GM18508 (cell line): ENCODE results near the gene MGAT4C.
"Not testable (repeated sequence)": the region's sequence is repeated elsewhere in the genome, so short reads cannot be mapped to it uniquely, and the experiment has no call there.

Source experiments
- ATAC-seq: cut with Tn5 transposase; IDR thresholded peaks from one replicate; pipeline ENCODE4 v1.9.1; 2021; ENCODE audit warnings: moderate number of reproducible peaks; ENCODE audit not compliant: insufficient read depth, unreplicated experiment

The MGAT4C gene

DNA sequence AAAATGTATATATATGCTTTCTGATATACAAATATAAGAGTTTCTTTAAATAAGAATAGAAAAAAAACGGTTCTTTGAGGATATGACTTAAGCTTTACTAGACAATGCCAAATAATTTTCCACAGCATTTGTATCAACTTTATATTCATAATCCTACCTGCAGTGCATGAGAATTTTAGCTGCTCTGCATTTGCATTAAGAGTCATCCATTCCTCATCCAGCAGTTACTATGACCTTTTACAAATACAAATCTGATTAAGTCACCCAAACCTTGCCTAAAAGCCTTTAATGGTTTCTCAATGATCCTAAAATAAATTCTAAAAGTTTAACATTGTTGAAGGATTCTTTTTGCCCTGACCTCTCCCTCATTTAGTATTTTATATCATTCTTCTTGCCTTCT lies 116.5 kb downstream of the MGAT4C start:
- ATAC-seq = no peak

DNA sequence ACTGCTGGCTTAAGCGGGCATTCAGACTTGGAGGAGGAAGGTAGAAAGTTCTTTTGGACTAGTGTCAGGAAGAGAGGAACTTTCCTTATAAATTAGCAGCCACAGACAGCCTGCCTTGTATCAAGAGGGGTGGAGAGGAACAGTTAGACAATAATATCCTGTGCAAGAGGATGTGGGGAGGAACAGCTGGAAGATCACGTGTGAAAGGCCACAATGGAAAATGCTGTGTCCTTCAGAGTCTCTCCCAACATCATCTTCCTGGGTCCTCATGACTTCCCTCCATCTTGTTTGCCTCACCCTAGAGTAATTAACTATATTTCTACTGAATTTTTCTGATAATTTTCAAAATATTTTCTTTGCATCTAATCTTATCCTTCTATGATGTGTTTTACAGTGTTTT lies 117.4 kb downstream of the MGAT4C start:
- no peak for ATAC-seq

DNA sequence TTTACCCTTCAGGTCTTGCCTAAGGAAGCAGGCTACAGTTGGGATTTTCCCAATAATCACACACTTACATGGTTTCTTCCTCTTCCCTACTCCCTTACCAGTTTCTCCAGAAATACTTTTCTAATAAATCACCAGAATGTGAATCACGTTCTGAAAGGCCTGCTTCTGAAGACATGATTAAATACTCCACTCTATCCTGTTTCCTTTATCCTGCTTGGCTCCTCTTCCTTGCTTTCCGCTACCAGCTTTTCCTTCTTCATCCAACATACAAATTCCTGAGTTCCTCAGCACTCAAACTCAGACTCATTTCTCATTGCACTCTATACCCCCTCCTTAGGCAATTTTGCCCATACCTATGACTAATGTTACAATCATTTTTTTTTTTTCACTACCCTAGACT lies 118.3 kb downstream of the MGAT4C start:
- ATAC-seq = no peak

DNA sequence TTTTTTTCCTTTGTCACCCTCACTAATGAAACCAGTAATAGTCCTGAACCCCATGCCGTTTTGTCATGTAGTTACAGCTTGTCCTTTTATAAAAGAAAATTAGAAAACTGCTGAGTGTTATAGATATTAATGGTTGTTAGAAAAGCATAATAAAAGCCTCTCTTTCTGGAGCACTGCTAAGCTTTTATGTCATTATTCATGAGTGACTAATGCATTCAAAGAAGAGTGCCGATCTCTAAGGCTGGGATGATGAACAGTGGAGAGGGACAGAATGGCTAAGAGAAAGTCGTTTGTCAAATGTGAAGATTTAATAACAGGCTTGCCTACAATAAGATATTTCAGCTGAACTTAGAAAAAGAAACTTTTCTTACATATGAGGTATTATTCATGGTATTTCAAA lies 121.6 kb downstream of the MGAT4C start:
- no peak for ATAC-seq

DNA sequence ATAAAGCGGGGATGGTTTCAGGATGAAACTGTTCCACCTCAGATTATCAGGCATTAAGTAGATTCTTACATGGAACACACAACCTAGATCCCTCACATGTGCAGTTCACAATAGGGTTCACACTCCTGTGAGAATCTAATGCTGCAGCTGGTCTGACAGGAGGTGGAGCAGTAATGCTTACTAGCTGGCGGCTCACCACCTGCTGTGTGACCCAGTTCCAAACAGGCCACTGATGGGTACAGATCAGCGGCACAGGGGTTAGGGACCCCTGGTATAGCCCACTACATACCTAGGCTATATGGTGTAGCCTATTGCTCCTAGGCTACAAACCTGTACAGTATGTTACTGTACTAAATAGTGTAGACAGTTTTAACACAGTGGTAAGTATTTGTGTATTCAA lies 129.3 kb downstream of the MGAT4C start:
- not testable (repeated sequence) for ATAC-seq

DNA sequence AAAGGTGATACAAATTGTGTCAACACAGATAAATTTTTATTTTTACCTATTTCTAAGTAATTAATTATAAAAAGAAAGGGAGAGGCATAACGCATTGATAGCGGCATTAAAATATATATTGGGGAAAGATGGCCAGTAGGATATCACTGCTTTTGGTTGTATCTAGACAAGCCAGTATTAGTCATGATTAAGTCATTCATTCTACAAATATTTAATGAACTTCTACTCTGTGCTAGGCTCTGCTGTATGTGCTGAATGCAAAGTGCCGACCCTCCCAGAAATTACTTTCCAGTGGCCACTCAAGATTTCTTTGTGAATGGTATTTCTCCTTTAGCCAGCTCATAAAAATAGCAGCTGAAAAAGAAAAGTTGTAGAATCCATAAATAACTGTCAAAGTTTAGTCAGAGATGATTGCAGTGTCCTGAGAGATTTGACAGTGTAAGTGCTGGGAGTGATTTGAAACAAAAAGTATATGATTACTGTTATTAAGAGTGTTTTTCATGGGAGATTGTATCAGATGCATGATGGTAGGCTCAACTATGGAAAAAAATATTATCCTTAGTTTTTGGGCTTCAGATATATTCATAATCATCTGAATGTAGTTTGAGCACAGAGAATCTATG lies 133.2 kb downstream of the MGAT4C start:
- no peak for ATAC-seq

DNA sequence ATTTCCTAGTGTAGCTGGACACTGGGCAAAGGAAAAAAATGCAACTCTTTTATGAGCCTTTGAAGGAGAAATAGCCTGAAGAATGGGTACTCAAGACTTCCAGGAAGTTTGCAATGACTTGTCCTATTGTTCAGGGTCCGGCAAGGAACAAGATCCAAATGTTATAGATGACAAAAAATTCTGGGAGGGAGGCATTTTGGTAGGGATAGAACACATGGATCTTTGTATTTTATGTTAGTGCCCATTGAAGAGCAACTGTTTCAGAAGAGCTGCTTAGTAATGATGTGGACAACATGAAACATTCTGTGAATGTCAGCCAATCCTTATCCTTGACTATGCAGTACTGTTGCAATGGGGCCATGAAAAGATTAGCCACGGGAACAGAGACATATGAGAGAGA lies 138.0 kb downstream of the MGAT4C start:
- no peak for ATAC-seq

DNA sequence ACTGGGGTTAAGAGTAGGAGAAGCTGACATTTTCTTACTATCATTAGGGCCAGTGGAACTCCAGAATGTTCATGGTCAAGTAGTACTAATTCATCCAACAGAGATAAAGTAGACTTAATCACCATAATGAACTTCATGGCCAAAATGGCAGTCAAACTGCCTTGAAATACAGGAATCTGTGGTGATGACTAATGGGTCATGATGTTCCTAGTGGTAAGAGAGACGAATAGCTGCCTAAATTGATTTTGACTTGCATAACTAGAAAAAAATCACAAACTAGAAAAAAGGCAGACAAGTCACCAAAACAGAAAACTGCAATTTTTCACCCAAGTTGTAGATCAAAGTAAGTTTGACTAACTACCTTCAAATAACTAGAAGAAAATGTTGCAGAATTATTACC lies 138.5 kb downstream of the MGAT4C start:
- ATAC-seq = no peak

DNA sequence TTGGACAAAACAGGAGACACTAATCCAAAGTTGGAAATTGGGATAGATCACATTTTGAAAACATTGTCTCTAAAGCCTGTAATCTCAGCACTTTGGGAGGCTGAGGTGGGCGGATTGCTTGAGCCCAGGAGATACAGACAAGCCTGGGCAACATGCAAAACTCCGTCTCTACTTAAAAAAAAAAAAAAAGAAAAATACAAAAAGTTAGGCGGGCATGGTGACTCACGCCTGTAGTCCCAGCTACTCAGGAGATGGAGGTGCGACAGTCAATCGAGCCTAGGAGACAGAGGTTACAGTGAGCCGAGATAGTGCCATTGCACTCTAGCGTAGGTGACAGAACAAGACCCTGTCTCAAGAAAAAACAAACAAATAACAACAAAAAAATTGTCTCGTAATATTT lies 152.1 kb downstream of the MGAT4C start:
- ATAC-seq = no peak

DNA sequence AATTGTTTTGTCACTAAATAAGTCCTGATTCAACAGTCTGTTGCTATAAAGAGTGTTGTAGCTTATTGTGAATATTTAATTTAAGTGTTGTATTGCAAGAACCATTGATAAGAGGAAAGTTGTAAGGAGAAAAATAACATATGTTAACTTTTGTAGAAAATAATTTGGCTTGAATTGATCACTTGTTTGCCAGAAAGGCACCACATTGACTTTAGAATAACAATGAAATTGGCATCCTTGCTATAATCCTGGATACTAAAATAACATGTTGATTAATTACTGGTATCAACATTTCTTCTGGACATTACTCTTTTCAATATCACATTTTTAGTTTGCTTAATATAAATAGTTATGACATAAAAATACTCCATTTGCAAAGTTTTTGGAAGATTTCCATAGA lies 159.0 kb downstream of the MGAT4C start:
- ATAC-seq = no peak

DNA sequence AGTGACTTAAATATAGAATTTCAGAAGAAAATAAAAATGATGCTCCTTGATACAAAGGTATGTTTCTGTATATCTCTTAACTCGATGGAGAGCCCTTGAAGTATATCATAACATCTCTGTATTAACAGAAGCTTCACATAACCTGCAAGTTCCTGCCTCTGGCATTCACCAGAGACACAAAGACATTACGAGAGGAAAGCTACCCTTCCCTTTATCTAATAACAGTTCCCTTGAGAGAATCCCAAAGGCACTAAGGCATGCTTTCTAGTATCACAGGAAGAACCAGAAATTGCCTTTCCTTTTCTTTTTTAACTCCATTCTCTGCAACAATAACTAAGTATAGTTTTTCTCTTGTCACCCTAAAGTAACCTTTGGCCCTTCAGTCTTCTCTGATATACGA lies 164.5 kb downstream of the MGAT4C start:
- no peak for ATAC-seq

DNA sequence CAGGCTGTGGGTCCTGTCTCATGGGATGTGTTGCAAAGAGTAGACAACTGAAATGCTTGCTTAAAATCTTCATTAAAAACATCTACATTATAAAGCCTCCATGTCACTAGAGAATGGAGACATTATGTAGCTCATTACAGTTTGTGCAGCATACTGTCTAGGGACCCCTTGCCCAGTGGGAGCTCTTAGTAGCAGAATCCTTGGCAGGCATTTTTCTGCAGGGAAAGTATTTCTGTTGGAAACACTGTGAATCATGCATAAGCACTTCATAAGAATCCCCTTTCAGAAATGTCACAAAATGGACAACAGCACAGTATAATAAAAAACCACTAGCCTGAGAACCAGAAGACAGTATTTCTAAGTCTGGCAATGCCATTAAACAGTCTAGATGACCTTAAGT lies 174.3 kb downstream of the MGAT4C start:
- no peak for ATAC-seq

DNA sequence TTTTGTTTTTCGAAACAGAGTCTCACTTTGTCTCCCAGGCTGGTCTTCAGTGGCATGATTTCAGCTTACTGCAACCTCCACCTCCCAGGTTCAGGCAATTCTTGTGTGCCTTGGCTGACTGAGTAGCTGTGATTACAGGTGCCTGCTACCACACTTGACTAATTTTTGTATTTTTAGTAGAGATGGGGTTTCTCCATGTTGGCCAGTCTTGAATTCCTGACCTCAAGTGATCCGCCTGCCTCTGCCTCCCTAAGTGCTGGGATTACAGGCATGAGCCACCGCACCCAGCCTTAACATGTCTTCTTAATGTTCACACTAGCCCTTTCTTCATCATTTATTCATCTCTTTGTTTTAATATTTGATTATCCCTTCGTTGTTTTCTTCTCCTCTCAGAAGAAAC lies 197.1 kb downstream of the MGAT4C start:
- ATAC-seq = not testable (repeated sequence)

DNA sequence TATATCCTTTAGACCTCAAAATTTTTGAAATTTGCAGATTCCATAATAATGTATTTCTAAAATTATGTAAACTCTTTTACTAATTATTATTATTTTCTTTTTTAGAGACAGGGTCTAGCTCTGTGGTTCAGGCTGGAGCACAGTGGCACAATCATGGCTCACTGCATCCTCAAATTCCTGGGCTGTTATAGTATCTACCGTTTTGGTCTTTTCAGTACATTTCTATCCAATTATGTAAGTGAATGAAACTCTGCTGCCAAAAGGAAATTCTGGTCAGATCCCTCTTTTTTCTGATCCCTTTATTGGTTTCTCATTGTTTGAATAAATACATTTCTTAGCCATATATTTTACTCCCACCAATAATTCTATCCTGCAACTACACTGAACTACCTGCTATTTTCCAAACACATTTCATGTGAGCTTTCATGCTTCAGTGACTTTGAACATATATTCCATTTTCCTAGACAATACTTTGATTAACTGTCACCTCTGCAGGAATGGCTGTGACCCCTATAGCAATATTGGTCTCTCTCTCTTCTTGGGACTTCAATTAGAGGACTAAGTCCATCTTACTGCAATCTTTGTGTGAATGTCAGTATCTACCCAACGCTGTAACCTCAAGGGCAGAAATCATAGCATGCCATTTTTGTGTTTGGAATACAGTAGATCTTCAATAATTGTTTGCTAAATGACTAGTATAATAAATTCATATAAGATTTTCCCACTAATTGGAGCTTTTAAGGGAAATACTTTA lies 198.9 kb downstream of the MGAT4C start:
- no peak for ATAC-seq

DNA sequence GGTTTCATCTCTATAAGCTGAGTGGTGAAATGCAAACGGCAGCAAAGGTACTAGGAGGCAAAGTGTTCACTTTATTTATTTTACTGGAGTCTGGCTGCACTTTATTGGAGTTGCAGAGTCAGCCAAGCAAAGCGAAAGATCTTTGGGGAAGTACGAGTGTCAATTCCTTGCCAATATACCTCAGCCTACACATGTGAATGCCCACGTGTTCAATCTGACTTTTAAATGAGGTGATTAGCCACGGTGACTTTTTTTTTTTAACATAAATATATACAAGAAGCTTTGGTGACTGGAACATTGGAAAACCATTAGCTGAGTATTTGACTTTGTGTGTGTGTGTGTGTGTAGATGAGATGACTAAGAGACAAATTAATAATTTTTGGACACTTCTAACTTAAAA lies 203.3 kb downstream of the MGAT4C start:
- no peak for ATAC-seq

DNA sequence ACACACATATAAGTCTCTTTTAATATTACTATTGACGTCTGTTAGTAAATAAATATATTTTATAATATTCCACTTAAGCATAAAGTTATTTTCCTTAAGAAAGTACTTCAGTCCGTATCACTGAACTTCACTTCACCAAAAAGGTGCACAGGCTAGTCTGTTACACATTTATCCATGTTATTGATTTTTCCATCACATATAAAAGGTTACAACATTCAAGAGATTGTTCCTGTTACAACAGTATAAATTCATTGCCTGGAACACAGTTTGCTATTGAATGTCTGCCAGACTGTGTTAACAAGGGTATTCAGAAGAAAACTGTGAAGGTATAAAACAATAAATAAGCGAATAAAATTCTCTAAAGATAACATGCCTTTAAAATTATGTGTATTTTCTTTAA lies 206.2 kb downstream of the MGAT4C start:
- no peak for ATAC-seq

DNA sequence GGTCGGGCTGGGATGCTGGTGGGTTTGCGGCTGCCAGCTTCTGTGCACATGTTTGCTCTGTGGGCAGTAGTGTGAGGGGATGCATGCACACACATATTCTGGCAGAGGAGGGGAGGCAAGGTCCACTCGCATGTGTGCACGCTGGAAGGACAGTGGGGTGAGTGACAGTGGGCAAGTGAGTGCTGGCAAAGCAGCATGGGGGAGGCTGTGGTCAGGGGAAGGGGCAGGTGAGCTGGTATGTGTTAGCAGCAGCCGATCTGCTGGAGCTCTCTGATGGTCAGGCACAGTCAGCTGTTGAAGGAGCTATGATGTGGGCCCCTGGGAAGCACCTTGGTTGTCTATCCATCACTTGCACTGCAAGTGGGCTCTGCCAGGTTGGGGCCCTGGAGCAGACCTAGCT lies 211.8 kb downstream of the MGAT4C start:
- ATAC-seq = no peak

DNA sequence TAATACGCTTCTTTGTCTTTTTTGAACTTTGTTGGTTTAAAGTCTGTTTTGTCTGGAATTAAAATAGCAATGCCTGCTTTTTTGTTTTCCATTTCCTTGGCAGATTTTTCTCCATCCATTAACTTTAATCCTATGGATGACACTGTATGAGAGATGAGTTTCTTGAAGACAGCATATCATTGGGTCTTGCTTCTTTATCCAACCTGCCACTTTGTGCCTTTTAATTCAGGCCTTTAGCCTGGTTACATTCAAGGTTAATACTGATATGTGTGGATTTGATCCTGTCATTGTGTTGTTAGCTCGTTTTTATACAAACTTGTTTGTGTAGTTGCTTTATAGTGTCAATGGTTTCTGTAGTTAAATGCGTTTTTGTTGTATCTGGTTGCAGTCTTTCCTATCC lies 214.1 kb downstream of the MGAT4C start:
- no peak for ATAC-seq

DNA sequence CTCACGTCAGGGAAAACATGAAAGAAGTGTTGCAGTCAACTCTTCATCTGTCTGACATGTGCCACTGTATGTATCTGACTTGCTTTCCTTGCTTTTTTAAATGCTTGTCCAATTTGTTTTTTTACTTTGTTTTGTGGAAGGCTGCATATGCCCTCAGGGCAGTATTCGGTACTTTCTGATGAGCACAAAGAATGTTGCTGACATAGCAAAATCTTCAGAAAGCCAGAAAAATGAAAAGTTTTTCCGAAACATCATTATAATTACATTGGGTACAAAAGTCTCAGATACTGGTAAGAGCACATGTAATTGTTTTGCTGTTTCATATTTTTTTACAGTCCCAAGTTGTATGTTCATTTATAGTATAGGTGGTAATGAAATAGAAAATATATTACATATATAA lies 237.8 kb downstream of the MGAT4C start:
- no peak for ATAC-seq

DNA sequence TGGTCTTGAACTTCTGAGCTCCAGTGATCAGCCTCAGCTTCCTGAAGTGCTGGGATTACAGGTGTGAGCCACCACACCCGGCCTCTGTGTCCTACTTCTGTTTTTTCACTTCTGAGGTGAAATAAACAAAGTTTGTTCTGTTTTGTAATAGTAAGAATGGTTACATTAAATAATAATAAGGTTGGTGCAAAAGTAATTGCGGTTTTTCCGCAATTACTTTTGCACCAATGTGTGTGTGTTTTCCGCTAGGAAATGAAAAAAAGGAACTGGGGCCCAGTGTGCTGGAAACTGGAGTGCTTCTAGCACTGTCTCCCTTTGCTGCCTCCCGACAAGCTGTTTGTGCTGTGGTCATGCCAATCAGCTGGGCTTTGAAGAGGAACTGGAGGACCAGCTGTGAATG lies 241.2 kb downstream of the MGAT4C start:
- no peak for ATAC-seq

DNA sequence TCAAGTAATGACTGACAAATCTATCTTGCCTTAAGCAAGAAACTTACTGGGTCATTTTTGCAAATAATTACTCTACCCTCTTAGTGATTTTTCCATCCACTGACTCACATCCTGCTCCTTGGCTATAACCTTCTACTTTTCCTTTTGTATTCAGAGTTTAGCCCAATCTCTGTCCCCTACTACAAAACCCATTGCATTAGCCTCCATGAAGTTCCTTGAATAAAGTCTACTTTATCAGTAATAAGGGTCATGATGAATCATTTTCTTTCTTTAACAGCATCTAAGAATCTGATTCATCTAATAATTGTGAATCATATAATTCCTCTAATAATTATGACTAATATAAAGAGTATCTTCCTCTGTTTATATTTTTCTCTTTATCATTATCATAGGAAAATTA lies 249.5 kb downstream of the MGAT4C start:
- ATAC-seq = no peak

DNA sequence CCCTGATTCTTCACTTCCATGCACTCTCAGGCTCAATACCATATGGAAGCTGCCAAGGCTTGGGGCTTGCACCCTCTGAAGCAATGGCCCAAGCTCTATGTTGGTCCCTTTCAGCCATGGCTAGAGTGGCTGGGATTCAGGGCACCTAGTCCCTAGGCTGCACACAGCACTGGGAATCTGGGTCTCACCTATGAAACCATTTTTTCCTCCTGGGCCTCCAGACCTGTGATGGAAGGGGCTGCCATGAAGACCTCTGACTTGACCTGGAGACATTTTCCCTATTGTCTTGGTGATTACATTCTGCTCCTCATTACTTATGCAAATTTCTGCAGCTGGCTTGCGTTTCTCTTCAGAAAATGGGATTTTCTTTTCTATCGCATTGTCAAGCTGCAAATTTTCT lies 258.1 kb downstream of the MGAT4C start:
- ATAC-seq = no peak
